OCI-LY1 (cell line): ENCODE results near the gene ASPSCR1.

Experiments
- H2AFZ ChIP-seq: fragments of 200-600 bp; sonication (generic), shearing (Covaris generic); 2 replicates; pipeline ENCODE4 v1.6.0; 2014; ENCODE audit warnings: antibody characterized with exemption, mild to moderate bottlenecking, low read length
- H3F3A ChIP-seq: fragments of 200-600 bp; sonication (generic), shearing (Covaris generic); 2 replicates; pipeline ENCODE4 v1.6.0; 2014; ENCODE audit warnings: mild to moderate bottlenecking, antibody characterized with exemption, low read length, moderate library complexity; ENCODE audit not compliant: insufficient read depth
- H3K27ac ChIP-seq: fragments of 200-600 bp; sonication (generic); 2 replicates; pipeline ENCODE4 v1.5.1; 2014; ENCODE audit warnings: low read length, mixed run types, mild to moderate bottlenecking, low read depth; ENCODE audit not compliant: poor library complexity, severe bottlenecking
- H3K27me3 ChIP-seq: fragments of 200-600 bp; sonication (generic); 2 replicates; pipeline ENCODE4 v1.6.0; 2014; ENCODE audit warnings: antibody characterized with exemption, mild to moderate bottlenecking, low read length, moderate library complexity; ENCODE audit not compliant: insufficient read depth
- H3K36me3 ChIP-seq: fragments of 200-600 bp; sonication (generic); 2 replicates; pipeline ENCODE4 v1.6.1; 2014; ENCODE audit warnings: mild to moderate bottlenecking, antibody characterized with exemption, low read length, moderate library complexity, mixed read lengths; ENCODE audit not compliant: insufficient read depth
- H3K4me1 ChIP-seq: fragments of 200-600 bp; sonication (generic); 2 replicates; pipeline ENCODE4 v1.5.1; 2014; ENCODE audit warnings: mild to moderate bottlenecking, low read length, moderate library complexity; ENCODE audit not compliant: insufficient read depth, severe bottlenecking
- H3K4me2 ChIP-seq: fragments of 200-600 bp; sonication (generic), shearing (Covaris generic); 2 replicates; pipeline ENCODE4 v1.6.1; 2014; ENCODE audit warnings: low read length
- H3K4me3 ChIP-seq: fragments of 200-600 bp; sonication (generic); 2 replicates; pipeline ENCODE4 v1.5.1; 2014; ENCODE audit warnings: low read length, low read depth, mild to moderate bottlenecking, mixed read lengths; ENCODE audit not compliant: poor library complexity, severe bottlenecking
- H3K79me2 ChIP-seq: fragments of 200-600 bp; shearing (Covaris generic); 2 replicates; pipeline ENCODE4 v1.6.1; 2016; ENCODE audit warnings: mixed run types, low read length, mixed read lengths; ENCODE audit not compliant: insufficient read depth
- H3K9ac ChIP-seq: fragments of 200-600 bp; sonication (generic), shearing (Covaris generic); 2 replicates; pipeline ENCODE4 v1.6.1; 2014; ENCODE audit warnings: mild to moderate bottlenecking, low read length, mixed read lengths
- H3K9me2 ChIP-seq: fragments of 200-600 bp; sonication (generic), shearing (Covaris generic); 2 replicates; pipeline ENCODE4 v1.6.1; 2014; ENCODE audit warnings: low read depth, mild to moderate bottlenecking, low read length, mixed read lengths
- H3K9me3 ChIP-seq: fragments of 200-600 bp; shearing (Covaris generic); 2 replicates; pipeline ENCODE4 v1.6.1; 2014; ENCODE audit warnings: low read length, mixed read lengths
- H4K20me1 ChIP-seq: fragments of 200-600 bp; sonication (generic), shearing (Covaris generic); 2 replicates; pipeline ENCODE4 v1.6.0; 2016; ENCODE audit warnings: mild to moderate bottlenecking, low read length; ENCODE audit not compliant: insufficient read depth
- EZH2 ChIP-seq: fragments of 200-600 bp; sonication (generic), shearing (Covaris generic); IDR thresholded peaks from 2 replicates; pipeline ENCODE4 v1.8.0; 2017; ENCODE audit warnings: borderline replicate concordance, mixed run types, mild to moderate bottlenecking, antibody characterized with exemption, low read length, moderate library complexity, mixed read lengths
- TF ChIP-seq, protein P1 (sequence below): fragments of 200-600 bp; sonication (generic), shearing (Covaris generic); IDR thresholded peaks from 2 replicates; pipeline ENCODE4 v1.5.1; 2017; ENCODE audit warnings: mild to moderate bottlenecking, antibody characterized with exemption, low read length, moderate library complexity, mixed read lengths

The ASPSCR1 gene

DNA sequence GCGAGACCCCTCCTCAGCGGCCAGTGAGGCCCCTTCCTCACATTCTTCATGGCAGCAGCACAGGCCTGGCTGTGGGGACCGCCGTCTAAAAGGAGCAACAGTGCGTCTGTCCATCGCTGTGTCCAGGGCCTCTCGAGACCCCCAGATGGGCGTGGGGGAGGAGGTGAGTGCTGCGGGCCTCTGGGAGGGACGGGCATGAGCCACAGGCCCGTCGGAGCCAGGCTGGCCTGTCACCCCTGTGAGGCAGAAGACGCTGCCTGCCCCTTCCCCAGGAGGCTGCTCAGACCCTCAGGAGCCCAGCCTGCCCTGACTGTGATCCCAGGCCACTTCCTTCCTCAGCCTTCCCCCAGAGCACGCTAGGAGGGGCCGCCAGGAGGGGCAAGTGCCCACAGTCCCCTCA, 38.2 kb upstream of the ASPSCR1 start:
- H3K4me2 ChIP-seq, result no peak overlapping the region
- no peaks in the 10 kb centered on the region for H3K36me3 ChIP-seq
- H3K79me2 ChIP-seq, result no peaks in the 10 kb centered on the region
- no peaks in the 10 kb centered on the region for H4K20me1 ChIP-seq
- H3K9me3 ChIP-seq, result no peaks in the 10 kb centered on the region
- no peak overlapping the region for H3K9ac ChIP-seq
- no peak overlapping the region for H3K27ac ChIP-seq
- H3K4me1 ChIP-seq, result peaks cover 18% of the 10 kb centered on the region
- H3K9me2 ChIP-seq, result no peaks in the 10 kb centered on the region
- TF ChIP-seq, protein P1, sequence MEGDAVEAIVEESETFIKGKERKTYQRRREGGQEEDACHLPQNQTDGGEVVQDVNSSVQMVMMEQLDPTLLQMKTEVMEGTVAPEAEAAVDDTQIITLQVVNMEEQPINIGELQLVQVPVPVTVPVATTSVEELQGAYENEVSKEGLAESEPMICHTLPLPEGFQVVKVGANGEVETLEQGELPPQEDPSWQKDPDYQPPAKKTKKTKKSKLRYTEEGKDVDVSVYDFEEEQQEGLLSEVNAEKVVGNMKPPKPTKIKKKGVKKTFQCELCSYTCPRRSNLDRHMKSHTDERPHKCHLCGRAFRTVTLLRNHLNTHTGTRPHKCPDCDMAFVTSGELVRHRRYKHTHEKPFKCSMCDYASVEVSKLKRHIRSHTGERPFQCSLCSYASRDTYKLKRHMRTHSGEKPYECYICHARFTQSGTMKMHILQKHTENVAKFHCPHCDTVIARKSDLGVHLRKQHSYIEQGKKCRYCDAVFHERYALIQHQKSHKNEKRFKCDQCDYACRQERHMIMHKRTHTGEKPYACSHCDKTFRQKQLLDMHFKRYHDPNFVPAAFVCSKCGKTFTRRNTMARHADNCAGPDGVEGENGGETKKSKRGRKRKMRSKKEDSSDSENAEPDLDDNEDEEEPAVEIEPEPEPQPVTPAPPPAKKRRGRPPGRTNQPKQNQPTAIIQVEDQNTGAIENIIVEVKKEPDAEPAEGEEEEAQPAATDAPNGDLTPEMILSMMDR, result no peak
- no peak for TF ChIP-seq EZH2
- 0 out of 2 replicates have a peak, but pooled peaks cover 3% of the 10 kb centered on the region for H3K27me3 ChIP-seq
- no peak overlapping the region for H3K4me3 ChIP-seq
- H3F3A ChIP-seq, result no peaks in the 10 kb centered on the region
- no peak overlapping the region for H2AFZ ChIP-seq

DNA sequence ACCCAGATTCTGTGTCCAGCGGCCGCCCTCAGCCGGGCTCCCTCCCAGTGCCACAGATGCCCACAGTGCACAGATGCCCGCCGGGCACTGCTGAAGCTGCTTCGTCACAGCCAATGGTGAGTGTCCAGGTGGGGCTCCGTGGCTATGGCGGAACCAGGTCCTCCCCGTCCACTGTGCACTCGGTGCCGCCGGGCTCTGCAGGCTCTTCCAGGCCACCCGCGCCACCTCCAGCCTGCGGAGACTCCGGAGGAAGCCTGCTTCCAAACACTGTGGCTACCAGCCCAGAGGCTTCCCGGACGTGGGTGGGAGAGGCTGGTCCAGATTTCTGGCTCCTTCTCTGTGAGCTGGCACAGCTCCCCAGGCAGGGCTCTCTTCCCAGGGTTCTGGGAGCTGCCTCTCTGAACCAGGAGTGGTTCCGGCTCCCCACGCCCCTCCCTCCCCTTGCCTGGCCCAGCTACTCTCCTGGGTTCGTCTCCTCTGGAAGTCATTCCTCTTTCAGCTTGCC, 37.5 kb upstream of the ASPSCR1 start:
- no peaks in the 10 kb centered on the region for H3K79me2 ChIP-seq
- H3K27ac ChIP-seq, result no peak overlapping the region
- H3K9me3 ChIP-seq, result no peaks in the 10 kb centered on the region
- no peaks in the 10 kb centered on the region for H3F3A ChIP-seq
- TF ChIP-seq EZH2, result no peak
- TF ChIP-seq, protein P1, result no peak
- H3K9ac ChIP-seq, result no peak overlapping the region
- no peak overlapping the region for H3K4me3 ChIP-seq
- no peak overlapping the region for H3K4me2 ChIP-seq
- H3K4me1 ChIP-seq, result peaks cover 18% of the 10 kb centered on the region
- H4K20me1 ChIP-seq, result no peaks in the 10 kb centered on the region
- no peaks in the 10 kb centered on the region for H3K9me2 ChIP-seq
- H2AFZ ChIP-seq, result no peak overlapping the region
- 0 out of 2 replicates have a peak, but pooled peaks cover 9% of the 10 kb centered on the region for H3K27me3 ChIP-seq
- no peaks in the 10 kb centered on the region for H3K36me3 ChIP-seq

DNA sequence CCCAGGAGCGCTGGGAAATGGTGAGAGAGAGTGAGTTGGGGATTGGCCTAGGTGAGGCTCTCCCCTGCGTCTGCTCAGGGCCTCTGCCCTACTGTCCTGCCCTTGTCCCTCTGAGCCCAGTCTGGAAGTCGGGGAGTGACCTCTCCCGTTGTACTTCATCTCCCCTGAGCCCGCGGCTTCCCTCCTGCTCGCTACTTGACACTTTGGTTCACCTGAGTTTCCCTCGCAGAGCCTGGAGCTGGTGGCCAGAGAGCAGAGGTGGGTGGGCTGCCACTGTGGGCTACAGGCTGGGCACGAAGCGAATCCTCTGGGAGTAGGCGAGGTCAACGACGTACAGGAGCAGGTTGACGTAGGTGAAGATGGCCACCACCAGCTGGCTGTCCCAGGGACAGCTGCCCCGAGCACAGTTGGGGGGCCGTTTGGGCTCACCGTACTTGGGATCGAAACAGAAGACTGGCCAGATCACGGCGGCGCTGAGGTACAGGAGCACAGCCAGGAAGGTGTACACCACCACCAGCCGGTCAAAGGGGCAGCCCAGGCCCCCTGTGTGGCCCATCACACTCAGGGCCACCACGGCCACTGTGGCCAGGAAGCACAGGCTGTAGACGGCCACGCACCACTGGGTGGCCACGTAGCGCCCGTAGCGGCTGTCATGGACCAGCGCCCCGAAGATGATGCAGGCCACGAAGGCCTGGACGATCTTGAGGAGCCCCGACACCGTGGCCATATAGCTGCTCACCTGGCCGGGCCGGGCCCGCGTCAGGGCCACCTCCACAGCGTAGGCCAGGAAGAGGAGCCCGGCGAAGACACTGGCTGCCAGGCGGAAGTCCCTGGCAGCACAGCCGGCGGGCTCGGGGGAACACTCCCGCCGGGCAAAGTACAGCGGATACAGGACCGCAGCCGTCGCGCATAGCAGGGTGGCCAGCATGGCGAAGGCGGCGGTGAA, 36.6 kb upstream of the ASPSCR1 start:
- Histone ChIP-seq H3K27ac (no peak overlapping the region), H2AFZ (no peak overlapping the region), H3K9me2 (no peaks in the 10 kb centered on the region), H3K27me3 (0 out of 2 replicates have a peak, but pooled peaks cover 7% of the 10 kb centered on the region), H3K4me2 (no peak overlapping the region), H3K79me2 (no peaks in the 10 kb centered on the region), H3K36me3 (no peaks in the 10 kb centered on the region), H4K20me1 (no peaks in the 10 kb centered on the region), H3F3A (no peaks in the 10 kb centered on the region), H3K4me1 (peaks cover 18% of the 10 kb centered on the region), H3K9me3 (no peaks in the 10 kb centered on the region), H3K9ac (no peak overlapping the region), H3K4me3 (no peak overlapping the region)
- TF ChIP-seq, protein P1, result no peak
- no peak for TF ChIP-seq EZH2
